GM23338 (cell line): ENCODE measurements around the gene SGSH. TPM values are rescaled to one million over a fixed set of nuclear protein-coding genes. Genes with fewer than 3 reads are reported as not detected.

Source experiments
- CTCF ChIP-seq, 2 experiments: fragments of 200-600 bp in 1 of 2; sonication (generic) in 1 of 2; conservative IDR thresholded peaks; 2 replicates each; pipeline versions ENCODE4 v1.5.1 to v1.6.1; 2016 to 2017; ENCODE audit warnings: antibody characterized with exemption in 2 of 2, low read depth in 2 of 2, mild to moderate bottlenecking in 2 of 2, moderate library complexity in 1 of 2
- ETS1 ChIP-seq: IDR thresholded peaks from 2 replicates; pipeline ENCODE4 v1.6.1; 2016; ENCODE audit warnings: antibody characterized with exemption
- JUNB ChIP-seq: IDR thresholded peaks from one replicate; pipeline ENCODE4 v1.6.1; 2016; ENCODE audit warnings: antibody characterized with exemption; ENCODE audit not compliant: unreplicated experiment
- REST ChIP-seq: IDR thresholded peaks from one replicate; pipeline ENCODE4 v1.6.1; 2018; ENCODE audit warnings: antibody characterized with exemption; ENCODE audit not compliant: unreplicated experiment
- ZNF114 ChIP-seq: fragments of 250-450 bp; sonication (Bioruptor Pico); IDR thresholded peaks from 2 replicates; pipeline ENCODE4 v1.5.0; 2020; ENCODE audit warnings: mild to moderate bottlenecking, moderate library complexity
- ZNF462 ChIP-seq: fragments of 250-450 bp; sonication (Bioruptor Pico); IDR thresholded peaks from 2 replicates; pipeline ENCODE4 v1.5.0; 2020; ENCODE audit warnings: mild to moderate bottlenecking, moderate library complexity
- polyA plus RNA-seq: library from polyadenylated mRNA; unstranded; fragments of >200 nt; fragmentation: Nextera tagmentation; extraction: Ambion mirVana; gene quantifications from 2 replicates; pipeline ENCODE4 v1.2.1, GENCODE V29; 2016
- total RNA-seq: library from RNA; depleted of rRNA; stranded (reverse); fragments of >200 nt; shearing (Covaris generic); gene quantifications from 2 replicates; pipeline ENCODE4 v1.2.3, GENCODE V29; 2014

The SGSH gene
- total and polyA plus RNA-seq, 2 experiments from 2014 or later = 9.6 to 17.5 TPM

GRCh38 chr17:80219763-80220053 is 425 bp downstream of the SGSH start (continued):
- no peak for TF ChIP-seq ZNF462 (CRISPR knock-in tag)
- no peak for TF ChIP-seq ZNF114 (CRISPR knock-in tag)
- no peak for TF ChIP-seq ETS1
- no peak for TF ChIP-seq REST
- TF ChIP-seq JUNB = no peak
- TF ChIP-seq CTCF (conservative IDR thresholded peaks at IDR 0.05; ENCODE audit: low read depth in 2 of 2) = no peak
